ENCODE results near the gene UCHL5.

DNA sequence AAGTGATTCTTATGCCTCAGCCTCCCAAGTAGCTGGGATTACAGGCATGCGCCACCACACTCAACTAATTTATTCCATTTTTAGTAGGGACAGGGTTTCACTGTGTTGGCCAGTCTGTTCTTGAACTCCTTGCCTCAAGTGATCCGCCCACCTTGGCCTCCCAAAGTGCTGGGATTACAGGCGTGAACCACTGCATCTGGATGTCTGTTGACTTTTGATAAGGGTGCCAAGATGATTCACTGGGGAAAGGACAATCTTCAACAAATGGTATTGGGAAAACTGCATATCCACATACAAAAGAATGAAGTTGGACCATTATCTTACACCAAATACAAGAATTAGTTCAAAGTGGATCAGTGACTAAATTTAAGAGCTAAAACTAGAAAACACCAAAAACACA lies 20.0 kb upstream of the UCHL5 start:
- no peak for TF ChIP-seq ZNF274 (IDR thresholded peaks at IDR 0.05; ENCODE audit: low read depth, low read length)
- TF ChIP-seq SUZ12 (IDR thresholded peaks at IDR 0.05; ENCODE audit: extremely low read depth, insufficient read depth, insufficient read length) = no peak
